ENCODE data around the gene EVI5.

DNA sequence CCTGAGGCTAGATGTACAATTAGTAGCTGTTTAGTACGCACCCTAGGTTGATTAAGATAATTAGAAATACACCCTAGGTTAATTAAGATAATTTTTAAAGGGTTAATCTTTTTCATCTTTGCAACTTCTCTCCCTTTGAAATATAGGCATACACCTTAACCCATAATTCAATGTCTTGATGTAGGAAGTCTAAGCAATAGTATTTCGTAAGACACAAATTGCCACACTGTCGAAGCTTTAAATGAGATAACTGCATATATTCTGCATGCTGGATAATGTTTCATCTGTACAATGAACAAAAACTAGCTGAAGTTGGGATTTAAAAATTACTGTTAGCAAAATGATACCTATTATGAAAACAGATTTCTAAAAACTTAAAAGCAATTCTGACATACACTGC, 122.9 kb downstream of the EVI5 start:
- TF ChIP-seq GATA2 (IDR thresholded peaks at IDR 0.05; ENCODE audit: low read depth, low read length) (no peak), GATA3 (IDR thresholded peaks at IDR 0.05; ENCODE audit: low read depth, low read length) (no peak)

All from SH-SY5Y (cell line).